Measurements from ENCODE around the gene CGB1. TPM values are rescaled to one million over a fixed set of nuclear protein-coding genes. Genes with fewer than 3 reads are reported as not detected.

Gene CGB1
- total RNA-seq, 4 donors from 2014 or later: not detected

DNA sequence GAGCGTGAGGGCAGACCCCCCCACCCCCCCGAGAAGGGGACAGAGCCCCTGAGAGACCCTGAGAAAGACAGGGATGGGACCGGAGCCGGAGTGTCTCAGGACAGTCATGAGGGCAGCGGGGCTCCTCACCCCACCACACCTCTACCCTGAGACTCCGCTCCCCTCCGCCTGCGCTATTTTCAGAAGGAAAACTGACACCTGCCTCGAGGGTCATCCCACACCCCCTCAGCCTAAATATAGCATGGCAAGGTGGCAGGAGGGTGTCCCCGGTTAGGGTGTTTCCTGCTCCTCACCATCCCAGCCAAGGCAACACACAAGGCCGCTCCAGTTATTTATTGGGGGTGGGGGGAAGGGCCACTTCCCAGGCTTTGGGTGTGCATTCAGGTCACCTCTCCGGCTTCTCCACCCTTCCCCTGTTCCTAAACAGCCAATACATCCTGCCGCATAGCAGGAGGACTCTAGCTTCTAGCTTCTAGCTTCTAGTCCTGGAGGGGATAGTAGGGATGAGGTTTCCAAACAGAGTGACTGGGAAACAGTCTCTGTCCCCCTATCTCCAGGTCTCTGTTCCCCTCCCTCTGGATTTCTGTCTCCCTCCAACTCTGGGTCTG lies 29.3 kb upstream of the CGB1 start:
- Histone ChIP-seq H3K27ac (no peak overlapping the region), H3K9me3 (no peaks in the 10 kb centered on the region), H3K27me3 (no peaks in the 10 kb centered on the region), H3K36me3 (no peaks in the 10 kb centered on the region), H3K4me1 (peaks cover 0 to 10% of the 10 kb centered on the region in 2 donors), H3K4me3 (replicated peaks in 1 of 3) (no peak overlapping the region)
- intact Hi-C loops (cut with DNase I): no loop called here
- 67 to 69% methylated on average over 12 to 13 of the region's 13 CpGs for WGBS, 2 donors
- TF ChIP-seq, protein P1, sequence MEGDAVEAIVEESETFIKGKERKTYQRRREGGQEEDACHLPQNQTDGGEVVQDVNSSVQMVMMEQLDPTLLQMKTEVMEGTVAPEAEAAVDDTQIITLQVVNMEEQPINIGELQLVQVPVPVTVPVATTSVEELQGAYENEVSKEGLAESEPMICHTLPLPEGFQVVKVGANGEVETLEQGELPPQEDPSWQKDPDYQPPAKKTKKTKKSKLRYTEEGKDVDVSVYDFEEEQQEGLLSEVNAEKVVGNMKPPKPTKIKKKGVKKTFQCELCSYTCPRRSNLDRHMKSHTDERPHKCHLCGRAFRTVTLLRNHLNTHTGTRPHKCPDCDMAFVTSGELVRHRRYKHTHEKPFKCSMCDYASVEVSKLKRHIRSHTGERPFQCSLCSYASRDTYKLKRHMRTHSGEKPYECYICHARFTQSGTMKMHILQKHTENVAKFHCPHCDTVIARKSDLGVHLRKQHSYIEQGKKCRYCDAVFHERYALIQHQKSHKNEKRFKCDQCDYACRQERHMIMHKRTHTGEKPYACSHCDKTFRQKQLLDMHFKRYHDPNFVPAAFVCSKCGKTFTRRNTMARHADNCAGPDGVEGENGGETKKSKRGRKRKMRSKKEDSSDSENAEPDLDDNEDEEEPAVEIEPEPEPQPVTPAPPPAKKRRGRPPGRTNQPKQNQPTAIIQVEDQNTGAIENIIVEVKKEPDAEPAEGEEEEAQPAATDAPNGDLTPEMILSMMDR (IDR thresholded peaks at IDR 0.05): no peak
- TF ChIP-seq POLR2A (IDR thresholded peaks at IDR 0.05): no peak
- no peak for DNase-seq

DNA sequence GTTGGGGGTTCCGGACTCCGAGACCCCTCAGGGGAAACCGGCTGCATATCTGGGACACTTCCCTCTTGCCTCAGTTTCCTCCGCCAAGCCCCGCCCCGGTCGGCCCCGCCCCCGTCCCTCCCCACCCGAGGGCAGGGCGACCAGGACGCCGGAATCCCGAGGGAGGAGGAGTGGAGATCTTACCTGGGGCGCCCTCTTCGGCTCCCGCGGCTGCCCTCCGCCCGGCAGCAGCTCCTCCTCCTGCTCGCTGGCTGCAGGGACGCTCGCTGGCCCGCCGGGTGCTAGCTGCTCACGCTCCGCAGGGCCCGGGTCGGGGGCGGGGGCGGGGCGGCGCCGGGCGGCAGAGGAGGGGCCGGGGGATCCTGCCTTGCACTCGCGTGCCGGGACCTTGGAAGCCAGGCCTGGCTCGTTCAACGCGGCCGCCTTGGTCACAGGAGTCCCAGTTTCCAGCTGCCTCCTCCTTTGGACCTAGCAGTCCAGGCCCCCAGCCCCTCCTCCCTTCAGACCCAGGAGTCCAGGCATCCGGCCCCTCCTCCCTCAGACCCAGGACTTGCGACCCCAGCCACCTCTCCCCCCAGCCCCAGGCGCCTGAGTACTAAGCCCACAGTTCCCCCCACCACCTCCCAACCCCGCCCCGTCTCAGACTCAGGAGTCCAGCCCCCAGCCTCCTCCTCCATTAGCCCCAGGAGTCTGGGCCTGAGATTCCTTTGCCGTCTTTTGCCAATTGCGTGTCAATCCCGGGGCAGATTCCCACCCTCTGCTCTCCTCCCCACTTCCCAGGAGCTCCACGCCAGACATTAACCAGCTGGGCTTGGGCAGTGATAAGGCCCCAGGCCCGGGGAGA lies 28.3 kb upstream of the CGB1 start, which contains the start of gene NTF4:
Gene NTF4, minus strand, starts transcription at position 51 of the 844 bp plus-strand sequence. CDS start 2,821 bp downstream, outside the sequence.
- Histone ChIP-seq H3K36me3 (no peaks in the 10 kb centered on the region), H3K9me3 (no peaks in the 10 kb centered on the region), H3K27ac (no peak within 1 kb of the TSS), H3K27me3 (no peaks in the 10 kb centered on the region), H3K4me1 (peaks cover 0 to 10% of the 10 kb centered on the region in 2 donors), H3K4me3 (replicated peaks in 1 of 3) (peak within 1 kb of the TSS in 1 of 3 donors; percentile 23)
- no peak for TF ChIP-seq POLR2A (IDR thresholded peaks at IDR 0.05)
- TF ChIP-seq, protein P1 (IDR thresholded peaks at IDR 0.05): no peak
- DNase-seq: peak; percentile 38 to 58
- 11 to 22% methylated on average over 15 to 19 of the region's 53 CpGs for whole genome bisulfite sequencing, 2 donors
- intact Hi-C loops (cut with DNase I): no loop called here

DNA sequence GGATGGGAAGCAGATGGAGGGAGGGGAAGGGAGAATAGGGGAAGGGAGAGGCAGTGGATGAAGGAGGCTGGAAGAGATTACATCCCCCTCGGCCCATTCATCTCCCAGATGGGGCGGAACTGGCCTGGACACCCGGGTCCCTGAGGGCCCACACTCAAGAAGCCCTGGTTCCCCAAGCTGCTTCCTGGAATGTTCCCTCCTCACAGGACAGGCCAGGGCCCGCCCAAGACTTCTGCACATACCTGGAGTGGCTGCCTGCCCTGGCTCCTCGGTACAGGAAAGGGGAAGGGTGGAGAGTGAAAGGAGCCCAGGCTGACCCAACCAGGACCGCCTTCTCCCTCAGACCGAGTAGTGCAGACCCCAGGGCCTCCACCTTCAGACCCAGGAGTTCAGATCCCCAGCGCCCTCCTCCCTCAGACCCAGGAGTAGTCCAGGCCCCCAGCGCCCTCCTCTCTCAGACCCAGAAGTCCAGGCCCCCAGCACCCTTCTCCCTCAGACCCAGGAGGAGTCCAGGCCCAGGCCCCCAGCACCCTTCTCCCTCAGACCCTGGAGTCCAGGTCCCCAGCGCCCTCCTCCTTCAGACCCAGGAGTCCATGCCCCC lies 27.4 kb upstream of the CGB1 start:
- DNase-seq: peak in 1 of 2 donors; percentile 15
- Histone ChIP-seq H3K9me3 (no peaks in the 10 kb centered on the region), H3K4me1 (peaks cover 0 to 10% of the 10 kb centered on the region in 2 donors), H3K27me3 (no peaks in the 10 kb centered on the region), H3K36me3 (no peaks in the 10 kb centered on the region), H3K4me3 (replicated peaks in 1 of 3) (peak overlapping the region in 1 of 3 donors; percentile 23), H3K27ac (no peak overlapping the region)
- TF ChIP-seq, protein P1 (IDR thresholded peaks at IDR 0.05): no peak
- TF ChIP-seq POLR2A (IDR thresholded peaks at IDR 0.05): no peak
- WGBS, 2 donors: 37 to 56% methylated on average over 5 to 10 of the region's 10 CpGs
- intact Hi-C loops (cut with DNase I): no loop called here

DNA sequence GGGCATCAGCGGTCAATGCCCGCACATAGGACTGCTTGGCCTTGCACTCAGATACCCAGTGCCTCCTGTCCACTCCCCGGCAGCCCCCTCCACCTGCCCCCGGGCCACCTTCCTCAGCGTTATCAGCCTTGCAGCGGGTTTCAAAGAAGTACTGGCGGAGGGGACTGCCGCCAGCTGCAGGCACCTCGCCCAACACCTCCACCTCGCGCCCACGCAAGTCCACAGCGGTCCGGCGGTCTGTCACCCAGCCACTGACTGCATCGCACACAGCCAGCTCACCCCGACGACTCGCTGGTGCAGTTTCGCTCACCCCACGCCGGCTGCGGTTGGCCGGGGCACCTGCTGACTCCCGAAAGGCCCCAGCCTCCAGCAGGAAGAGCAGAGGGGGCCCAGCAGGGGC lies 24.8 kb upstream of the CGB1 start:
- no peaks in the 10 kb centered on the region for H3K27me3 ChIP-seq
- intact Hi-C loops (cut with DNase I): no loop called here
- 73 to 78% methylated on average over 17 to 22 of the region's 25 CpGs for WGBS, 2 donors

More for the DNA sequence above, 24.8 kb upstream of the CGB1 start:
- Histone ChIP-seq H3K27ac (no peak overlapping the region), H3K36me3 (no peaks in the 10 kb centered on the region), H3K4me3 (replicated peaks in 1 of 3) (no peak overlapping the region), H3K4me1 (peaks cover 2 to 27% of the 10 kb centered on the region in 2 donors), H3K9me3 (no peaks in the 10 kb centered on the region)
- no peak for TF ChIP-seq POLR2A (IDR thresholded peaks at IDR 0.05)
- TF ChIP-seq, protein P1 (IDR thresholded peaks at IDR 0.05): no peak
- DNase-seq: no peak

All from thyroid gland (tissue), 4 donors.